Measurements from ENCODE around the gene ZFP36L2. TPM values are rescaled to one million over a fixed set of nuclear protein-coding genes. Genes with fewer than 3 reads are reported as not detected.

Gene ZFP36L2
- total RNA-seq (2014; rRNA removed; shearing (Covaris generic); ENCODE audit: low replicate concordance), result 9.6 and 19.7 TPM in 2 replicates

- peaks cover 60% of the 10 kb centered on the region for H3K36me3 ChIP-seq
- no peaks in the 10 kb centered on the region for H3K27me3 ChIP-seq
- H3K4me3 ChIP-seq, result peak within 1 kb of the TSS; percentile 83
- peak; percentile 97 for DNase-seq
- no peaks in the 10 kb centered on the region for H3K9me3 ChIP-seq
These were observed at the start of gene ZFP36L2 for GRCh38 chr2:43226558-43226954. ZFP36L2 (minus strand) TSS chr2:43226606; CDS start chr2:43226315, 291 bp downstream.

GRCh38 chr2:43274721-43275120 lies 48.3 kb upstream of the ZFP36L2 start:
- no peaks in the 10 kb centered on the region; the same call in 1 of the 2 replicates for H3K36me3 ChIP-seq
- DNase-seq, result no peak
- no peaks in the 10 kb centered on the region for H3K9me3 ChIP-seq
- no peak overlapping the region for H3K4me3 ChIP-seq
- no peaks in the 10 kb centered on the region for H3K27me3 ChIP-seq

GRCh38 chr2:43274055-43274454 lies 47.6 kb upstream of the ZFP36L2 start:
- H3K4me3 ChIP-seq, result no peak overlapping the region
- H3K36me3 ChIP-seq, result no peaks in the 10 kb centered on the region; the same call in 1 of the 2 replicates
- no peaks in the 10 kb centered on the region for H3K9me3 ChIP-seq
- DNase-seq, result no peak
- no peaks in the 10 kb centered on the region for H3K27me3 ChIP-seq

- DNase-seq, result peak; percentile 15
- H3K4me3 ChIP-seq, result no peak overlapping the region
- no peaks in the 10 kb centered on the region for H3K27me3 ChIP-seq
- no peaks in the 10 kb centered on the region; the same call in 1 of the 2 replicates for H3K36me3 ChIP-seq
- no peaks in the 10 kb centered on the region for H3K9me3 ChIP-seq
These were observed 47.1 kb upstream of the ZFP36L2 start for GRCh38 chr2:43273529-43273928.

GRCh38 chr2:43270930-43271615 lies 44.7 kb upstream of the ZFP36L2 start:
- no peak overlapping the region for H3K4me3 ChIP-seq
- no peaks in the 10 kb centered on the region for H3K27me3 ChIP-seq
- no peaks in the 10 kb centered on the region for H3K9me3 ChIP-seq
- no peak for DNase-seq
- peaks cover 6% of the 10 kb centered on the region for H3K36me3 ChIP-seq

GRCh38 chr2:43270461-43270860 lies 44.1 kb upstream of the ZFP36L2 start:
- DNase-seq, result no peak
- no peak overlapping the region for H3K4me3 ChIP-seq
- no peaks in the 10 kb centered on the region for H3K9me3 ChIP-seq
- H3K36me3 ChIP-seq, result peaks cover 6% of the 10 kb centered on the region
- H3K27me3 ChIP-seq, result no peaks in the 10 kb centered on the region

GRCh38 chr2:43269706-43270105 lies 43.3 kb upstream of the ZFP36L2 start:
- Histone ChIP-seq H3K27me3 (no peaks in the 10 kb centered on the region), H3K9me3 (no peaks in the 10 kb centered on the region), H3K4me3 (no peak overlapping the region), H3K36me3 (peaks cover 6% of the 10 kb centered on the region)
- peak; percentile 47 for DNase-seq

GRCh38 chr2:43269074-43269572 lies 42.7 kb upstream of the ZFP36L2 start:
- no peak overlapping the region for H3K4me3 ChIP-seq
- H3K36me3 ChIP-seq, result peaks cover 6% of the 10 kb centered on the region
- no peaks in the 10 kb centered on the region for H3K27me3 ChIP-seq
- H3K9me3 ChIP-seq, result no peaks in the 10 kb centered on the region
- DNase-seq, result peak; percentile 89

GRCh38 chr2:43268066-43268953 lies 41.9 kb upstream of the ZFP36L2 start:
- no peaks in the 10 kb centered on the region for H3K9me3 ChIP-seq
- no peak overlapping the region for H3K4me3 ChIP-seq
- peaks cover 6% of the 10 kb centered on the region for H3K36me3 ChIP-seq
- H3K27me3 ChIP-seq, result no peaks in the 10 kb centered on the region
- DNase-seq, result no peak

- no peaks in the 10 kb centered on the region for H3K27me3 ChIP-seq
- H3K36me3 ChIP-seq, result peaks cover 6% of the 10 kb centered on the region
- no peak overlapping the region for H3K4me3 ChIP-seq
- no peak for DNase-seq
- H3K9me3 ChIP-seq, result no peaks in the 10 kb centered on the region
These were observed 41.0 kb upstream of the ZFP36L2 start for GRCh38 chr2:43267381-43267780.

- Histone ChIP-seq H3K27me3 (no peaks in the 10 kb centered on the region), H3K4me3 (no peak overlapping the region), H3K9me3 (no peaks in the 10 kb centered on the region), H3K36me3 (peaks cover 6% of the 10 kb centered on the region)
- DNase-seq, result no peak
These were observed 40.3 kb upstream of the ZFP36L2 start for GRCh38 chr2:43266711-43267111.

GRCh38 chr2:43265421-43265820 lies 39.0 kb upstream of the ZFP36L2 start:
- DNase-seq, result no peak
- H3K36me3 ChIP-seq, result peaks cover 6% of the 10 kb centered on the region
- no peaks in the 10 kb centered on the region for H3K9me3 ChIP-seq
- no peaks in the 10 kb centered on the region for H3K27me3 ChIP-seq
- no peak overlapping the region for H3K4me3 ChIP-seq

- no peak for DNase-seq
- no peak overlapping the region for H3K4me3 ChIP-seq
These were observed 38.6 kb upstream of the ZFP36L2 start for GRCh38 chr2:43265001-43265400.

GRCh38 chr2:43262951-43263350 lies 36.5 kb upstream of the ZFP36L2 start:
- Histone ChIP-seq H3K27me3 (no peaks in the 10 kb centered on the region), H3K9me3 (no peaks in the 10 kb centered on the region), H3K36me3 (peaks cover 4% of the 10 kb centered on the region; the same call in 1 of the 2 replicates), H3K4me3 (no peak overlapping the region)
- DNase-seq, result no peak

More at GRCh38 chr2:43265001-43265400, 38.6 kb upstream of the ZFP36L2 start:
- Histone ChIP-seq H3K9me3 (no peaks in the 10 kb centered on the region), H3K36me3 (peaks cover 6% of the 10 kb centered on the region), H3K27me3 (no peaks in the 10 kb centered on the region)

- H3K27me3 ChIP-seq, result no peaks in the 10 kb centered on the region
- peaks cover 3% of the 10 kb centered on the region; the same call in 1 of the 2 replicates for H3K36me3 ChIP-seq
- H3K4me3 ChIP-seq, result no peak overlapping the region
- DNase-seq, result no peak
- H3K9me3 ChIP-seq, result no peaks in the 10 kb centered on the region
These were observed 35.8 kb upstream of the ZFP36L2 start for GRCh38 chr2:43262239-43262638.

- no peaks in the 10 kb centered on the region for H3K9me3 ChIP-seq
- no peak overlapping the region for H3K4me3 ChIP-seq
These were observed 33.1 kb upstream of the ZFP36L2 start for GRCh38 chr2:43259512-43259911.

GRCh38 chr2:43258547-43259156 lies 32.2 kb upstream of the ZFP36L2 start:
- Histone ChIP-seq H3K27me3 (no peaks in the 10 kb centered on the region), H3K4me3 (no peak overlapping the region), H3K9me3 (no peaks in the 10 kb centered on the region), H3K36me3 (peaks cover 3% of the 10 kb centered on the region; the same call in 1 of the 2 replicates)
- DNase-seq, result no peak

More at GRCh38 chr2:43259512-43259911, 33.1 kb upstream of the ZFP36L2 start:
- Histone ChIP-seq H3K36me3 (peaks cover 3% of the 10 kb centered on the region; the same call in 1 of the 2 replicates), H3K27me3 (no peaks in the 10 kb centered on the region)
- DNase-seq, result no peak

Data from MG63 (cell line).